T-helper 22 cell (primary cell): ENCODE results near the gene CDH5.

Experiments
- DNase-seq: peaks from one replicate; pipeline ENCODE4 v3.0.0-alpha.2; 2020; ENCODE audit warnings: low read depth

CDH5 gene

GRCh38 chr16:66373667-66374066 lies 7.2 kb downstream of the CDH5 start:
- no peak for DNase-seq

GRCh38 chr16:66374176-66374575 lies 7.7 kb downstream of the CDH5 start:
- DNase-seq, result no peak

- no peak for DNase-seq
These were observed 9.0 kb downstream of the CDH5 start for GRCh38 chr16:66375451-66375850.

- DNase-seq, result no peak
These were observed 9.6 kb downstream of the CDH5 start for GRCh38 chr16:66376114-66376513.

GRCh38 chr16:66376577-66377305 lies 10.2 kb downstream of the CDH5 start:
- no peak for DNase-seq

- DNase-seq, result no peak
These were observed 10.8 kb downstream of the CDH5 start for GRCh38 chr16:66377324-66377723.

- no peak for DNase-seq
These were observed 12.5 kb downstream of the CDH5 start for GRCh38 chr16:66378741-66379570.

- DNase-seq, result no peak
These were observed 13.1 kb downstream of the CDH5 start for GRCh38 chr16:66379571-66379941.

GRCh38 chr16:66380421-66380820 lies 13.9 kb downstream of the CDH5 start:
- no peak for DNase-seq

GRCh38 chr16:66381585-66382170 lies 15.2 kb downstream of the CDH5 start:
- DNase-seq, result no peak

- no peak for DNase-seq
These were observed 15.9 kb downstream of the CDH5 start for GRCh38 chr16:66382171-66382965.

GRCh38 chr16:66382966-66383299 lies 16.4 kb downstream of the CDH5 start:
- DNase-seq, result no peak

GRCh38 chr16:66383551-66383950 lies 17.1 kb downstream of the CDH5 start:
- no peak for DNase-seq

GRCh38 chr16:66385415-66385814 lies 18.9 kb downstream of the CDH5 start:
- no peak for DNase-seq

GRCh38 chr16:66386629-66387622 lies 20.4 kb downstream of the CDH5 start:
- DNase-seq, result no peak

- DNase-seq, result no peak
These were observed 21.4 kb downstream of the CDH5 start for GRCh38 chr16:66387817-66388332.

GRCh38 chr16:66388350-66389139 lies 22.1 kb downstream of the CDH5 start:
- DNase-seq, result no peak

- DNase-seq, result no peak
These were observed 23.0 kb downstream of the CDH5 start for GRCh38 chr16:66389256-66390176.
